Tracheal epithelial cell (primary cell): ENCODE data around the gene TSHZ2. TPM values are rescaled to one million over a fixed set of nuclear protein-coding genes. Genes with fewer than 3 reads are reported as not detected.

ENCODE experiments used
- total RNA-seq: library from RNA; depleted of rRNA; stranded (reverse); fragments of >200 nt; gene quantifications from 2 replicates; pipeline ENCODE4 v1.2.1, GENCODE V29; 2014

Gene TSHZ2, protein sequence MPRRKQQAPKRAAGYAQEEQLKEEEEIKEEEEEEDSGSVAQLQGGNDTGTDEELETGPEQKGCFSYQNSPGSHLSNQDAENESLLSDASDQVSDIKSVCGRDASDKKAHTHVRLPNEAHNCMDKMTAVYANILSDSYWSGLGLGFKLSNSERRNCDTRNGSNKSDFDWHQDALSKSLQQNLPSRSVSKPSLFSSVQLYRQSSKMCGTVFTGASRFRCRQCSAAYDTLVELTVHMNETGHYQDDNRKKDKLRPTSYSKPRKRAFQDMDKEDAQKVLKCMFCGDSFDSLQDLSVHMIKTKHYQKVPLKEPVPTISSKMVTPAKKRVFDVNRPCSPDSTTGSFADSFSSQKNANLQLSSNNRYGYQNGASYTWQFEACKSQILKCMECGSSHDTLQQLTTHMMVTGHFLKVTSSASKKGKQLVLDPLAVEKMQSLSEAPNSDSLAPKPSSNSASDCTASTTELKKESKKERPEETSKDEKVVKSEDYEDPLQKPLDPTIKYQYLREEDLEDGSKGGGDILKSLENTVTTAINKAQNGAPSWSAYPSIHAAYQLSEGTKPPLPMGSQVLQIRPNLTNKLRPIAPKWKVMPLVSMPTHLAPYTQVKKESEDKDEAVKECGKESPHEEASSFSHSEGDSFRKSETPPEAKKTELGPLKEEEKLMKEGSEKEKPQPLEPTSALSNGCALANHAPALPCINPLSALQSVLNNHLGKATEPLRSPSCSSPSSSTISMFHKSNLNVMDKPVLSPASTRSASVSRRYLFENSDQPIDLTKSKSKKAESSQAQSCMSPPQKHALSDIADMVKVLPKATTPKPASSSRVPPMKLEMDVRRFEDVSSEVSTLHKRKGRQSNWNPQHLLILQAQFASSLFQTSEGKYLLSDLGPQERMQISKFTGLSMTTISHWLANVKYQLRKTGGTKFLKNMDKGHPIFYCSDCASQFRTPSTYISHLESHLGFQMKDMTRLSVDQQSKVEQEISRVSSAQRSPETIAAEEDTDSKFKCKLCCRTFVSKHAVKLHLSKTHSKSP (N-terminal part only)
- total RNA-seq: 2.2 and 4.3 TPM in 2 replicates

DNA sequence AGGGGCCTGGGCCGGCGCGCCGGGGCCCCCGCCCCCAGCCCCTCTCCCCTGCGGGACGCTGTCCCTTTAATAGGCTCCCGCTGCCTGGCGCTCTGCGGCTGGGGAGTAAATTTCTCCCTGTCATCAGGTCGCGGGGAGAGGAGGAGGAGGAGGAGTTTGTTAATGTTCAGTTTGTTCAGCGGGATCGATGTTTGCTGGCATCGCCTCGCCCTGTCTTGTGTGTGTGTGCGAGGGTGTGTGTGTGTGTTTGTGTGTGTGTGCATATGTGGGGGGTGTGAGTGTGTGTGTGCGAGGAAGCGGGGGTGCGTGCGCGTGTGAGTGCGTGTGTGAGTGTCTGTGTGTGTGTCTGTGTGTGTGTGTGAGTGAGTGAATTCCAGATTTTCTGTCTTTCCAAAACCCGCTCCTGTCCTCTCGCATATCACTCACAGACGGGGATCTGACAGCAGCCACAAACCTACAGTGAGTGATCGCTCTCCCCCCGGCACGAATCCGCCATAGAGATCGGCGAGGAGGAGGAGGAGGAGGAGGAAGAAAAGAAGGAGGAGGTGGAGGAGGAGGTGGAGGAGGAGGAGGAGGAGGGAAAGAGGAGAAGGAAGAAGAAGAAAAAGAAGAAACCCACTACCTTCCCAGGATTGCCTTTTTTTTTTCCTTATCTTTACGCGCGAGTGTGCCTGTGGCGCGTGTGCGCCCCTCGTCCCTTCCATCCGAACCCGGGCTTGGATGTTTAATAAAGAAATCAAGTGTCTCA is at the start of gene TSHZ2:
TSS of gene TSHZ2 (plus strand) at position 169 of the 748 bp plus-strand sequence. CDS start 936 bp downstream, outside the sequence.

